B cell (primary cell): Measurements from ENCODE around the gene RECK. TPM values are rescaled to one million over a fixed set of nuclear protein-coding genes. Genes with fewer than 3 reads are reported as not detected.
A peak's percentile ranks its signal among the peaks of the same experiment; 100 is the strongest.

ENCODE experiments used
- ATAC-seq: fragments of 200-7000 bp; cut with Tn5 transposase; one replicate; pipeline ENCODE4 v1.10.0; 2021; ENCODE audit warnings: low read depth, mild to moderate bottlenecking, moderate number of reproducible peaks, moderate library complexity
- CTCF ChIA-PET: fragments of 350-600 bp; sonication (Branson Sonifier 250); formaldehyde crosslinking; loops from one replicate; lab custom pipeline; 2021; ENCODE audit warnings: antibody characterized with exemption, inconsistent platforms; lab: Charles Lee
- POLR2A ChIA-PET: fragments of 350-600 bp; sonication (Branson Sonifier 250); formaldehyde crosslinking; loops from one replicate; lab custom pipeline; 2021; ENCODE audit warnings: antibody characterized with exemption; lab: Charles Lee
- DNase-seq: peaks from one replicate; pipeline ENCODE4 v3.0.0; 2013
- H2AFZ ChIP-seq: 2 replicates; pipeline ENCODE4 v1.6.1; 2012; ENCODE audit warnings: mild to moderate bottlenecking, low read depth, low read length; ENCODE audit not compliant: insufficient read depth, poor library complexity, severe bottlenecking
- H3K27ac ChIP-seq, 2 donors: 1 replicate in 1 of 2; 2 replicates in 1 of 2; pipeline ENCODE4 v1.5.1; 2012 to 2013; ENCODE audit warnings: low read length in 2 of 2, mild to moderate bottlenecking in 2 of 2, moderate library complexity in 1 of 2
- H3K27me3 ChIP-seq, 4 experiments: fragments of 200-600 bp in 1 of 4; sonication (generic) in 1 of 4; replicated peaks in 1 of 4; 1 replicate in 2 of 4; 2 replicates in 2 of 4; pipeline versions ENCODE4 v1.6.1 to v1.7.0; 2013 to 2016; ENCODE audit warnings: low read length in 3 of 4, mild to moderate bottlenecking in 2 of 4, mixed read lengths in 1 of 4, moderate library complexity in 1 of 4; ENCODE audit not compliant: insufficient read depth in 4 of 4, control insufficient read depth in 3 of 4; ENCODE audit errors: control extremely low read depth in 1 of 4
- H3K36me3 ChIP-seq, 2 experiments: replicated peaks in 1 of 2; 1 replicate in 1 of 2; 2 replicates in 1 of 2; pipeline versions ENCODE4 v1.6.1 to v1.7.1; 2013; ENCODE audit warnings: low read length in 1 of 2; ENCODE audit not compliant: insufficient read depth in 2 of 2, control insufficient read depth in 1 of 2; ENCODE audit errors: control extremely low read depth in 1 of 2, extremely low read depth in 1 of 2
- H3K4me1 ChIP-seq, 2 donors: fragments of 200-600 bp in 1 of 2; sonication (generic) in 1 of 2; 1 replicate in 1 of 2; 2 replicates in 1 of 2; pipeline versions ENCODE4 v1.5.1 to v1.6.1; 2013 to 2017; ENCODE audit warnings: low read length in 2 of 2; ENCODE audit not compliant: control insufficient read depth in 2 of 2, insufficient read depth in 2 of 2
- H3K4me2 ChIP-seq: replicated peaks from 2 replicates; pipeline ENCODE3; 2012; ENCODE audit warnings: mild to moderate bottlenecking, low read depth, low read length; ENCODE audit not compliant: poor library complexity, severe bottlenecking
- H3K4me3 ChIP-seq, 5 experiments: fragments of 200-600 bp in 1 of 5; sonication (generic) in 1 of 5; 1 replicate in 3 of 5; 2 replicates in 2 of 5; pipeline versions ENCODE4 v1.5.1 to v1.7.0; 2011 to 2016; ENCODE audit warnings: low read length in 4 of 5, mild to moderate bottlenecking in 4 of 5, low read depth in 2 of 5, control low read depth in 1 of 5, moderate library complexity in 1 of 5; ENCODE audit not compliant: insufficient read depth in 1 of 5; ENCODE audit errors: control extremely low read depth in 1 of 5, extremely low read depth in 1 of 5
- H3K79me2 ChIP-seq: fragments of 200-600 bp; sonication (generic); one replicate; pipeline ENCODE4 v1.6.0; 2016; ENCODE audit warnings: low read length; ENCODE audit not compliant: control insufficient read depth, insufficient read depth
- H3K9ac ChIP-seq: fragments of 200-600 bp; sonication (generic); 2 replicates; pipeline ENCODE4 v1.6.1; 2017; ENCODE audit warnings: mild to moderate bottlenecking, low read length, moderate library complexity
- H3K9me3 ChIP-seq, 3 donors: one replicate each; pipeline versions ENCODE4 v1.6.1 to v1.7.1; 2013; ENCODE audit warnings: low read length in 2 of 3; ENCODE audit not compliant: control insufficient read depth in 2 of 3, insufficient read depth in 1 of 3; ENCODE audit errors: control extremely low read depth in 1 of 3
- H4K20me1 ChIP-seq: 2 replicates; pipeline ENCODE4 v1.6.0; 2012; ENCODE audit warnings: mild to moderate bottlenecking, low read length; ENCODE audit not compliant: insufficient read depth, control insufficient read depth, poor library complexity, severe bottlenecking
- H3K27ac Mint-ChIP-seq: one replicate; pipeline ENCODE4 v1.8.0; 2021; ENCODE audit warnings: mixed read lengths
- H3K27me3 Mint-ChIP-seq: one replicate; pipeline ENCODE4 v1.8.0; 2021; ENCODE audit warnings: mixed read lengths
- H3K4me1 Mint-ChIP-seq: one replicate; pipeline ENCODE4 v1.8.0; 2021; ENCODE audit warnings: mixed read lengths
- H3K4me3 Mint-ChIP-seq: one replicate; pipeline ENCODE4 v1.8.0; 2021; ENCODE audit warnings: mixed read lengths
- H3K9me3 Mint-ChIP-seq: one replicate; pipeline ENCODE4 v1.8.0; 2022; ENCODE audit warnings: mixed read lengths; ENCODE audit not compliant: insufficient read depth
- EZH2 ChIP-seq: IDR thresholded peaks from 2 replicates; pipeline ENCODE4 v1.6.1; 2012; ENCODE audit warnings: borderline replicate concordance, low read depth, mild to moderate bottlenecking, moderate library complexity, low read length; ENCODE audit not compliant: insufficient read depth, poor library complexity, severe bottlenecking
- WGBS: methylation state at CpG from one replicate; pipeline ENCODE4 v1.1.5; 2013; ENCODE audit warnings: missing lambda C conversion rate; ENCODE audit not compliant: insufficient coverage; 5-methylcytosine and 5-hydroxymethylcytosine counted together
- intact Hi-C: fragments of 100-400 bp; cut with micrococcal nuclease; formaldehyde crosslinking; loops from one replicate; pipeline ENCODE4 v1.10.0; 2022
- polyA plus RNA-seq: library from polyadenylated mRNA; depleted of rRNA; stranded (reverse); fragments of >200 nt; gene quantifications from 2 replicates; pipeline ENCODE4 v1.2.3, GENCODE V29; 2012
- total RNA-seq, 2 donors: library from RNA; stranded (reverse); fragments of 120-200 nt in 1 of 2; gene quantifications; 1 replicate in 1 of 2; 2 replicates in 1 of 2; pipeline versions ENCODE4 v1.2.3 to v1.2.4, GENCODE V29; 2013 to 2022
- TF ChIP-seq, protein P1 (sequence below): fragments of 200-600 bp; IDR thresholded peaks from one replicate; pipeline ENCODE4 v1.8.0; 2022; ENCODE audit warnings: antibody characterized with exemption, mild to moderate bottlenecking

RECK gene
- total and polyA plus RNA-seq, 2 donors (not counting 1 experiment from before 2014, with no cell fraction given) = 5.6 to 7.7 TPM

- H3K9ac ChIP-seq = peak overlapping the region; percentile 51
- peaks cover 13 to 15% of the 10 kb centered on the region in 2 donors for H3K4me1 ChIP-seq
- peak overlapping the region in 1 of 2 donors; percentile 83 for H3K27ac ChIP-seq
- ATAC-seq = no peak
- no peaks in the 10 kb centered on the region for H3K9me3 ChIP-seq
- H4K20me1 ChIP-seq = no peaks in the 10 kb centered on the region
- Mint-ChIP-seq H3K4me3 (peak overlapping the region; percentile 14), H3K27me3 (no peaks in the 10 kb centered on the region), H3K27ac (peak overlapping the region; percentile 54), H3K4me1 (peaks cover 14% of the 10 kb centered on the region), H3K9me3 (no peaks in the 10 kb centered on the region)
- POLR2A ChIA-PET = interaction anchor here (0.7 kb wide), 1 partner anchor 50 kb away, joined by 4 read pairs; no protein-coding TSS in a partner anchor
- H3K4me2 ChIP-seq = peak overlapping the region; percentile 65
- peak overlapping the region; percentile 90 for H2AFZ ChIP-seq
- TF ChIP-seq EZH2 = no peak
- TF ChIP-seq, protein P1, sequence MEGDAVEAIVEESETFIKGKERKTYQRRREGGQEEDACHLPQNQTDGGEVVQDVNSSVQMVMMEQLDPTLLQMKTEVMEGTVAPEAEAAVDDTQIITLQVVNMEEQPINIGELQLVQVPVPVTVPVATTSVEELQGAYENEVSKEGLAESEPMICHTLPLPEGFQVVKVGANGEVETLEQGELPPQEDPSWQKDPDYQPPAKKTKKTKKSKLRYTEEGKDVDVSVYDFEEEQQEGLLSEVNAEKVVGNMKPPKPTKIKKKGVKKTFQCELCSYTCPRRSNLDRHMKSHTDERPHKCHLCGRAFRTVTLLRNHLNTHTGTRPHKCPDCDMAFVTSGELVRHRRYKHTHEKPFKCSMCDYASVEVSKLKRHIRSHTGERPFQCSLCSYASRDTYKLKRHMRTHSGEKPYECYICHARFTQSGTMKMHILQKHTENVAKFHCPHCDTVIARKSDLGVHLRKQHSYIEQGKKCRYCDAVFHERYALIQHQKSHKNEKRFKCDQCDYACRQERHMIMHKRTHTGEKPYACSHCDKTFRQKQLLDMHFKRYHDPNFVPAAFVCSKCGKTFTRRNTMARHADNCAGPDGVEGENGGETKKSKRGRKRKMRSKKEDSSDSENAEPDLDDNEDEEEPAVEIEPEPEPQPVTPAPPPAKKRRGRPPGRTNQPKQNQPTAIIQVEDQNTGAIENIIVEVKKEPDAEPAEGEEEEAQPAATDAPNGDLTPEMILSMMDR = no peak
- H3K4me3 ChIP-seq = no peak overlapping the region
- H3K27me3 ChIP-seq = no peaks in the 10 kb centered on the region
- peak; percentile 4 for DNase-seq
- no CpG with 5 or more reads among the region's 1 CpG for WGBS
- H3K36me3 ChIP-seq = no peaks in the 10 kb centered on the region
- CTCF ChIA-PET = interaction anchor here (0.7 to 3.9 kb wide), 4 partner anchors 10 to 100 kb away, joined by 3 to 25 read pairs (median 4); no protein-coding TSS in a partner anchor
- no peaks in the 10 kb centered on the region for H3K79me2 ChIP-seq
- intact Hi-C loops = loop anchor here (2.0 kb wide), 2 partner anchors 55 to 165 kb away; partner anchors contain the start of gene RECK
These were observed 55.3 kb downstream of the RECK start for GRCh38 chr9:36092014-36092413.

DNA sequence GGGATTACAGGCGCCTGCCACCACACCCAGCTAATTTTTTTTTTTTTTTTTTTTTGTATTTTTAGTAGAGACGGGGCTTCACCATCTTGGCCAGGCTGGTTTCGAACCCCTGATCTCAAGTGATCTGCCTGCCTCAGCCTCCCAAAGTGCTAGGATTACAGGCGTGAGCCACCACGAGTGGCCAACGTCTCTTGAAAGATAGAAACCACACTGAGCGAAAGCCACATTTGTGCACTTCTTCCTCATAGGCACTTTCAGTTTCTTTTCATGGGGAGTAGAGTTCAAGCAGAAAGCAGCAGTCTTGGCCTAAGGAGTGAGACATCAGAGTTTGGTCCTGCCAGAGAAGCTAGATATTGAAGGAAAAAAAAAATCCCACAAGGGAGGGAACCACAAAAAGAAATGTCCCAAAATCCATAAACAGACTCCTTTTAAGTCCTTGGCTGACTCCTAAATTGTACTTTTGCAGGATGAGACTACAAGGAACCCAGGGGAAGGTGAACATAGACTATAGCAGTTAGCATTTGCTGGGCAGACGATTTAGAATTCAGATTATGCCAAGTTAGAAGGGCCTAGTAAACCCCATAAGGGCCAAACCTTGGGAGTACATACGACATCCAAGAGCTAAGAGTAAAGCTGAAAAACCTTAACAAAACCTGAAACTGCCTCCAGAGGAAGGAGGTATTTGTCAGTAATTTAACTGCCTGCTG lies 55.9 kb downstream of the RECK start:
- ATAC-seq (peak; percentile 98), DNase-seq (peak; percentile 76)
- peaks cover 14% of the 10 kb centered on the region for H3K4me1 Mint-ChIP-seq
- CTCF ChIA-PET = interaction anchor here (0.9 to 3.9 kb wide), 5 partner anchors 10 to 74 kb away, joined by 3 to 25 read pairs (median 4); no protein-coding TSS in a partner anchor
- Histone ChIP-seq H3K4me1 (peaks cover 13 to 15% of the 10 kb centered on the region in 2 donors), H4K20me1 (no peaks in the 10 kb centered on the region), H3K9ac (peak overlapping the region; percentile 51), H3K36me3 (no peaks in the 10 kb centered on the region), H3K27me3 (no peaks in the 10 kb centered on the region), H2AFZ (peak overlapping the region; percentile 90), H3K27ac (peak overlapping the region; percentile 48 to 83), H3K79me2 (no peaks in the 10 kb centered on the region), H3K4me2 (peak overlapping the region; percentile 65), H3K4me3 (peak overlapping the region in 1 of 5 experiments; percentile 41), H3K9me3 (no peaks in the 10 kb centered on the region)
- H3K9me3 Mint-ChIP-seq = no peaks in the 10 kb centered on the region
- no peak for TF ChIP-seq EZH2
- TF ChIP-seq, protein P1 = no peak
- H3K4me3 Mint-ChIP-seq = peak overlapping the region; percentile 69
- WGBS = 23% methylated on average over 5 of the region's 9 CpGs
- POLR2A ChIA-PET = no interaction called here
- intact Hi-C loops = loop anchor here (2.0 kb wide), 2 partner anchors 56 to 164 kb away; partner anchors contain the start of gene RECK
- H3K27ac Mint-ChIP-seq = peak overlapping the region; percentile 84
- H3K27me3 Mint-ChIP-seq = no peaks in the 10 kb centered on the region
